Thyroid gland (tissue), 4 donors: ENCODE data around the gene JAKMIP1.

ENCODE experiments used
- CTCF ChIP-seq, 6 experiments: fragments of 200-600 bp in 3 of 6; fragments of 450-650 bp in 3 of 6; sonication (generic) in 3 of 6; IDR thresholded peaks; one replicate each; pipeline ENCODE4 v1.5.1; 2016 to 2019; ENCODE audit warnings: antibody characterized with exemption in 6 of 6, mild to moderate bottlenecking in 2 of 6, inconsistent platforms in 1 of 6, moderate library complexity in 1 of 6
- POLR2A ChIP-seq, 2 donors: fragments of 450-650 bp; IDR thresholded peaks; one replicate each; pipeline ENCODE4 v1.6.1; 2017; ENCODE audit warnings: antibody characterized with exemption in 2 of 2, mild to moderate bottlenecking in 2 of 2, moderate library complexity in 1 of 2

GRCh38 chr4:6216588-6216987, 16.2 kb upstream of the JAKMIP1 start:
- TF ChIP-seq CTCF (IDR thresholded peaks at IDR 0.05), result no peak
- no peak for TF ChIP-seq POLR2A (IDR thresholded peaks at IDR 0.05)
